ENCODE measurements around the gene TEKT4.
"Not testable (repeated sequence)": the region's sequence is repeated elsewhere in the genome, so short reads cannot be mapped to it uniquely, and the experiment has no call there.

TEKT4 gene

GRCh38 chr2:94875820-94876522 lies 4.7 kb downstream of the TEKT4 start:
- no peak for DNase-seq (ENCODE audit: low read depth in 2 of 2)

GRCh38 chr2:94876523-94876863 lies 5.3 kb downstream of the TEKT4 start:
- no peak for DNase-seq (ENCODE audit: low read depth in 2 of 2)

- DNase-seq (ENCODE audit: low read depth in 2 of 2), result no peak
Observed at GRCh38 chr2:94877129-94877528, 5.9 kb downstream of the TEKT4 start.

- DNase-seq (ENCODE audit: low read depth in 2 of 2), result not testable (repeated sequence)
Observed at GRCh38 chr2:94878575-94878974, 7.3 kb downstream of the TEKT4 start.

- DNase-seq (ENCODE audit: low read depth in 2 of 2), result no peak
Observed at GRCh38 chr2:94879314-94879981, 8.2 kb downstream of the TEKT4 start.

- DNase-seq (ENCODE audit: low read depth in 2 of 2), result no peak
Observed at GRCh38 chr2:94879982-94880377, 8.8 kb downstream of the TEKT4 start.

GRCh38 chr2:94880507-94880906 lies 9.3 kb downstream of the TEKT4 start:
- no peak for DNase-seq (ENCODE audit: low read depth in 2 of 2)

GRCh38 chr2:94881070-94881469 lies 9.8 kb downstream of the TEKT4 start:
- DNase-seq (ENCODE audit: low read depth in 2 of 2), result no peak

GRCh38 chr2:94890234-94890633 lies 19.0 kb downstream of the TEKT4 start:
- DNase-seq (ENCODE audit: low read depth in 2 of 2), result no peak

GRCh38 chr2:94895273-94895672 lies 24.0 kb downstream of the TEKT4 start:
- DNase-seq (ENCODE audit: low read depth in 2 of 2), result not testable (repeated sequence)

- not testable (repeated sequence) for DNase-seq (ENCODE audit: low read depth in 2 of 2)
Observed at GRCh38 chr2:94906976-94907375, 35.7 kb downstream of the TEKT4 start.

- DNase-seq (ENCODE audit: low read depth in 2 of 2), result no peak
Observed at GRCh38 chr2:94923196-94923595, 52.0 kb downstream of the TEKT4 start.

GRCh38 chr2:94924999-94925398 lies 53.8 kb downstream of the TEKT4 start:
- DNase-seq (ENCODE audit: low read depth in 2 of 2), result not testable (repeated sequence)
